Erythroblast (primary cell): ENCODE measurements around the gene PRKD1.

ENCODE experiments used
- GATA1 ChIP-seq: IDR thresholded peaks from 2 replicates; pipeline ENCODE4 v1.6.1; 2011; ENCODE audit warnings: low read depth, mild to moderate bottlenecking, control low read depth, low read length, moderate library complexity
- POLR2A ChIP-seq: IDR thresholded peaks from 2 replicates; pipeline ENCODE4 v1.6.1; 2011; ENCODE audit warnings: mild to moderate bottlenecking, low read length

GRCh38 chr14:29616922-29617321 is 310.7 kb downstream of the PRKD1 start:
- TF ChIP-seq POLR2A (no peak), GATA1 (no peak)
